Activated T-cell treated with anti-CD3 and anti-CD28 coated beads, Interleukin-2, amount 50 U/mL, for 1 hour (primary cell): ENCODE measurements around the gene TRIM14.
"Not testable (repeated sequence)": the region's sequence is repeated elsewhere in the genome, so short reads cannot be mapped to it uniquely, and the experiment has no call there.

Source experiments
- DNase-seq: peaks from one replicate; pipeline ENCODE4 v3.0.0-alpha.2; 2020

The TRIM14 gene

GRCh38 chr9:98140503-98140902 is 21.5 kb upstream of the TRIM14 start:
- no peak for DNase-seq

- no peak for DNase-seq
Measured at GRCh38 chr9:98136489-98136888, 17.5 kb upstream of the TRIM14 start.

- DNase-seq, result no peak
Measured at GRCh38 chr9:98135938-98136337, 16.9 kb upstream of the TRIM14 start.

- DNase-seq, result no peak
Measured at GRCh38 chr9:98135558-98135934, 16.5 kb upstream of the TRIM14 start.

- DNase-seq, result no peak
Measured at GRCh38 chr9:98134702-98135557, 15.9 kb upstream of the TRIM14 start.

GRCh38 chr9:98132806-98133631 is 14.0 kb upstream of the TRIM14 start:
- no peak for DNase-seq

GRCh38 chr9:98132158-98132557 is 13.1 kb upstream of the TRIM14 start:
- DNase-seq, result no peak

GRCh38 chr9:98130576-98131228 is 11.7 kb upstream of the TRIM14 start:
- DNase-seq, result no peak

GRCh38 chr9:98130060-98130459 is 11.0 kb upstream of the TRIM14 start:
- DNase-seq, result not testable (repeated sequence)

GRCh38 chr9:98129451-98129881 is 10.4 kb upstream of the TRIM14 start:
- no peak for DNase-seq

- no peak for DNase-seq
Measured at GRCh38 chr9:98128316-98128715, 9.3 kb upstream of the TRIM14 start.

GRCh38 chr9:98127226-98127625 is 8.2 kb upstream of the TRIM14 start:
- no peak for DNase-seq

- DNase-seq, result no peak
Measured at GRCh38 chr9:98124637-98125426, 5.8 kb upstream of the TRIM14 start.

GRCh38 chr9:98124091-98124490 is 5.1 kb upstream of the TRIM14 start:
- not testable (repeated sequence) for DNase-seq

GRCh38 chr9:98121058-98121457 is 2.0 kb upstream of the TRIM14 start:
- DNase-seq, result no peak

- no peak for DNase-seq
Measured at GRCh38 chr9:98120476-98120875, 1.5 kb upstream of the TRIM14 start.

GRCh38 chr9:98117984-98118639 is 910 bp downstream of the TRIM14 start:
- DNase-seq, result peak; percentile 47

GRCh38 chr9:98117097-98117496 is 1.9 kb downstream of the TRIM14 start:
- DNase-seq, result not testable (repeated sequence)

- DNase-seq, result no peak
Measured at GRCh38 chr9:98109052-98109451, 10.0 kb downstream of the TRIM14 start.

GRCh38 chr9:98108531-98109031 is 10.4 kb downstream of the TRIM14 start:
- peak; percentile 50 for DNase-seq

GRCh38 chr9:98107926-98108325 is 11.1 kb downstream of the TRIM14 start:
- no peak for DNase-seq

- no peak for DNase-seq
Measured at GRCh38 chr9:98105006-98105405, 14.0 kb downstream of the TRIM14 start.
